Measurements from ENCODE around the gene FHIT.

The FHIT gene

GRCh38 chr3:60555686-60556354 is 695.4 kb downstream of the FHIT start:
- H3K27ac ChIP-seq: no peak overlapping the region
- H3K79me2 ChIP-seq: no peaks in the 10 kb centered on the region
- no peak overlapping the region for H3K4me3 ChIP-seq (ENCODE audit: low read depth, low read length)
- H3K4me2 ChIP-seq (ENCODE audit: low read length): no peak overlapping the region
- H3K27me3 ChIP-seq (ENCODE audit: control insufficient read depth, insufficient read depth, low read length): no peaks in the 10 kb centered on the region
- no peaks in the 10 kb centered on the region for H3K9me3 ChIP-seq (ENCODE audit: control insufficient read depth, low read length)
- no peaks in the 10 kb centered on the region for H3K36me3 ChIP-seq (ENCODE audit: control insufficient read depth, insufficient read depth, low read length)
- no peaks in the 10 kb centered on the region for H3K4me1 ChIP-seq
- H2AFZ ChIP-seq: no peak overlapping the region
- no peak for TF ChIP-seq CTCF (IDR thresholded peaks at IDR 0.05)
- no peak overlapping the region for H3K9ac ChIP-seq

- Histone ChIP-seq H3K79me2 (no peaks in the 10 kb centered on the region), H3K27me3 (ENCODE audit: control insufficient read depth, insufficient read depth, low read length) (no peaks in the 10 kb centered on the region), H3K9ac (no peak overlapping the region), H3K4me3 (ENCODE audit: low read depth, low read length) (no peak overlapping the region), H3K4me1 (no peaks in the 10 kb centered on the region), H3K9me3 (ENCODE audit: control insufficient read depth, low read length) (no peaks in the 10 kb centered on the region), H2AFZ (no peak overlapping the region), H3K36me3 (ENCODE audit: control insufficient read depth, insufficient read depth, low read length) (no peaks in the 10 kb centered on the region), H3K4me2 (ENCODE audit: low read length) (no peak overlapping the region), H3K27ac (no peak overlapping the region)
- no peak for TF ChIP-seq CTCF (IDR thresholded peaks at IDR 0.05)
These were observed 698.1 kb downstream of the FHIT start for GRCh38 chr3:60553144-60553543.

- Histone ChIP-seq H3K9me3 (ENCODE audit: control insufficient read depth, low read length) (no peaks in the 10 kb centered on the region), H3K4me1 (no peaks in the 10 kb centered on the region), H3K27me3 (ENCODE audit: control insufficient read depth, insufficient read depth, low read length) (no peaks in the 10 kb centered on the region), H3K27ac (no peak overlapping the region), H3K36me3 (ENCODE audit: control insufficient read depth, insufficient read depth, low read length) (no peaks in the 10 kb centered on the region), H3K79me2 (no peaks in the 10 kb centered on the region), H3K4me2 (ENCODE audit: low read length) (no peak overlapping the region), H3K9ac (no peak overlapping the region), H3K4me3 (ENCODE audit: low read depth, low read length) (no peak overlapping the region), H2AFZ (no peak overlapping the region)
- no peak for TF ChIP-seq CTCF (IDR thresholded peaks at IDR 0.05)
These were observed 698.7 kb downstream of the FHIT start for GRCh38 chr3:60552581-60552980.

- Histone ChIP-seq H3K4me2 (ENCODE audit: low read length) (no peak overlapping the region), H3K9me3 (ENCODE audit: control insufficient read depth, low read length) (no peaks in the 10 kb centered on the region), H3K27ac (no peak overlapping the region), H3K4me1 (no peaks in the 10 kb centered on the region), H3K36me3 (ENCODE audit: control insufficient read depth, insufficient read depth, low read length) (no peaks in the 10 kb centered on the region), H2AFZ (no peak overlapping the region), H3K27me3 (ENCODE audit: control insufficient read depth, insufficient read depth, low read length) (no peaks in the 10 kb centered on the region), H3K9ac (no peak overlapping the region), H3K4me3 (ENCODE audit: low read depth, low read length) (no peak overlapping the region), H3K79me2 (no peaks in the 10 kb centered on the region)
- TF ChIP-seq CTCF (IDR thresholded peaks at IDR 0.05): no peak
These were observed 699.6 kb downstream of the FHIT start for GRCh38 chr3:60551455-60552209.
